ENCODE results near the gene TRUB1.

GRCh38 chr10:114906981-114907380, 31.0 kb upstream of the TRUB1 start:
- TF ChIP-seq, protein P1, sequence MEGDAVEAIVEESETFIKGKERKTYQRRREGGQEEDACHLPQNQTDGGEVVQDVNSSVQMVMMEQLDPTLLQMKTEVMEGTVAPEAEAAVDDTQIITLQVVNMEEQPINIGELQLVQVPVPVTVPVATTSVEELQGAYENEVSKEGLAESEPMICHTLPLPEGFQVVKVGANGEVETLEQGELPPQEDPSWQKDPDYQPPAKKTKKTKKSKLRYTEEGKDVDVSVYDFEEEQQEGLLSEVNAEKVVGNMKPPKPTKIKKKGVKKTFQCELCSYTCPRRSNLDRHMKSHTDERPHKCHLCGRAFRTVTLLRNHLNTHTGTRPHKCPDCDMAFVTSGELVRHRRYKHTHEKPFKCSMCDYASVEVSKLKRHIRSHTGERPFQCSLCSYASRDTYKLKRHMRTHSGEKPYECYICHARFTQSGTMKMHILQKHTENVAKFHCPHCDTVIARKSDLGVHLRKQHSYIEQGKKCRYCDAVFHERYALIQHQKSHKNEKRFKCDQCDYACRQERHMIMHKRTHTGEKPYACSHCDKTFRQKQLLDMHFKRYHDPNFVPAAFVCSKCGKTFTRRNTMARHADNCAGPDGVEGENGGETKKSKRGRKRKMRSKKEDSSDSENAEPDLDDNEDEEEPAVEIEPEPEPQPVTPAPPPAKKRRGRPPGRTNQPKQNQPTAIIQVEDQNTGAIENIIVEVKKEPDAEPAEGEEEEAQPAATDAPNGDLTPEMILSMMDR (IDR thresholded peaks at IDR 0.05; ENCODE audit: borderline replicate concordance, extremely low read depth, low read length, poor library complexity, severe bottlenecking): no peak
- TF ChIP-seq EZH2 (IDR thresholded peaks at IDR 0.05; ENCODE audit: borderline replicate concordance, low read depth, low read length, severe bottlenecking): no peak

All from DND-41 (cell line).